Suprapubic skin (tissue), 3 donors: ENCODE measurements around the gene ATP5F1E.

Experiments
- CTCF ChIP-seq, 2 donors: fragments of 200-600 bp in 1 of 2; fragments of 450-650 bp in 1 of 2; sonication (generic) in 1 of 2; IDR thresholded peaks; one replicate each; pipeline ENCODE4 v1.5.1; 2016 to 2019; ENCODE audit warnings: antibody characterized with exemption in 2 of 2, mild to moderate bottlenecking in 1 of 2, moderate library complexity in 1 of 2
- POLR2AphosphoS5 ChIP-seq, 3 donors: sonication (generic); formaldehyde crosslinking; IDR thresholded peaks; one replicate each; pipeline ENCODE4 v1.6.1; 2017; ENCODE audit warnings: antibody characterized with exemption in 3 of 3

- TF ChIP-seq CTCF (IDR thresholded peaks at IDR 0.05) (no peak), POLR2AphosphoS5 (IDR thresholded peaks at IDR 0.05) (no peak)
Measured at GRCh38 chr20:59073582-59073981, 41.4 kb upstream of the ATP5F1E start.
